ENCODE results near the gene MFAP4. TPM values are rescaled to one million over a fixed set of nuclear protein-coding genes. Genes with fewer than 3 reads are reported as not detected.

MFAP4 gene
- total RNA-seq, 1 experiment from 2014 or later, result 0.52 TPM

- TF ChIP-seq, protein P1, sequence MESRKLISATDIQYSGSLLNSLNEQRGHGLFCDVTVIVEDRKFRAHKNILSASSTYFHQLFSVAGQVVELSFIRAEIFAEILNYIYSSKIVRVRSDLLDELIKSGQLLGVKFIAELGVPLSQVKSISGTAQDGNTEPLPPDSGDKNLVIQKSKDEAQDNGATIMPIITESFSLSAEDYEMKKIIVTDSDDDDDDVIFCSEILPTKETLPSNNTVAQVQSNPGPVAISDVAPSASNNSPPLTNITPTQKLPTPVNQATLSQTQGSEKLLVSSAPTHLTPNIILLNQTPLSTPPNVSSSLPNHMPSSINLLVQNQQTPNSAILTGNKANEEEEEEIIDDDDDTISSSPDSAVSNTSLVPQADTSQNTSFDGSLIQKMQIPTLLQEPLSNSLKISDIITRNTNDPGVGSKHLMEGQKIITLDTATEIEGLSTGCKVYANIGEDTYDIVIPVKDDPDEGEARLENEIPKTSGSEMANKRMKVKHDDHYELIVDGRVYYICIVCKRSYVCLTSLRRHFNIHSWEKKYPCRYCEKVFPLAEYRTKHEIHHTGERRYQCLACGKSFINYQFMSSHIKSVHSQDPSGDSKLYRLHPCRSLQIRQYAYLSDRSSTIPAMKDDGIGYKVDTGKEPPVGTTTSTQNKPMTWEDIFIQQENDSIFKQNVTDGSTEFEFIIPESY (IDR thresholded peaks at IDR 0.05; ENCODE audit: extremely low read depth, insufficient replicate concordance, low read length), result no peak
- TF ChIP-seq, protein P2, sequence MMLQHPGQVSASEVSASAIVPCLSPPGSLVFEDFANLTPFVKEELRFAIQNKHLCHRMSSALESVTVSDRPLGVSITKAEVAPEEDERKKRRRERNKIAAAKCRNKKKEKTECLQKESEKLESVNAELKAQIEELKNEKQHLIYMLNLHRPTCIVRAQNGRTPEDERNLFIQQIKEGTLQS (IDR thresholded peaks at IDR 0.05), result no peak
- no peak for TF ChIP-seq FOSL1 (IDR thresholded peaks at IDR 0.05; ENCODE audit: low read depth)
These were observed 39.6 kb upstream of the MFAP4 start (continued) for GRCh38 chr17:19426631-19427030.

- H2AFZ ChIP-seq (ENCODE audit: low read depth, low read length, poor library complexity, severe bottlenecking), result no peak overlapping the region
- ChIA-PET CTCF (no interaction called here), RAD21 (ENCODE audit: low non-redundant PET in 1 of 2, low total read pairs in 2 of 2, uncharacterized antibody in 2 of 2, unreplicated experiment in 2 of 2) (no interaction called here), POLR2A (no interaction called here)
- BruUV-seq (replicated peaks), result no TSS peak
- ATAC-seq (no peak), DNase-seq (ENCODE audit: low read depth, low spot score) (no peak)
- intact Hi-C loops (cut with micrococcal nuclease), result no loop called here
- H3K27ac ChIP-seq (ENCODE audit: low read depth, low read length), result no peak overlapping the region
- H3K36me3 ChIP-seq (ENCODE audit: control insufficient read depth in 1 of 2, insufficient read depth in 2 of 2, low read length in 2 of 2), result no peaks in the 10 kb centered on the region
- H3K4me2 ChIP-seq (ENCODE audit: low read length), result no peak overlapping the region
- no peak overlapping the region for H3K9ac ChIP-seq (ENCODE audit: low read length)
- H3K9me2 ChIP-seq (ENCODE audit: insufficient read depth), result no peaks in the 10 kb centered on the region
- TF ChIP-seq, protein P2 (IDR thresholded peaks at IDR 0.05), result no peak
- no peak for TF ChIP-seq YY1 (IDR thresholded peaks at IDR 0.05; ENCODE audit: extremely low read depth, insufficient replicate concordance, low read depth, low read length)
- TF ChIP-seq SIN3A (IDR thresholded peaks at IDR 0.05; ENCODE audit: low read depth), result no peak
- TF ChIP-seq ZNF274 (IDR thresholded peaks at IDR 0.05; ENCODE audit: low read depth, low read length), result no peak
- TF ChIP-seq EZH2 (IDR thresholded peaks at IDR 0.05), result no peak
- no peak for TF ChIP-seq JUND (IDR thresholded peaks at IDR 0.05)
- no peak for TF ChIP-seq EZH2phosphoT487 (IDR thresholded peaks at IDR 0.05; ENCODE audit: borderline replicate concordance)
- H3K4me3 ChIP-seq (replicated peaks in 1 of 2; ENCODE audit: low read depth in 1 of 2, low read length in 2 of 2), result no peak overlapping the region
- H3K4me1 ChIP-seq (ENCODE audit: control insufficient read depth in 1 of 2, insufficient read depth in 2 of 2, low read length in 2 of 2), result no peaks in the 10 kb centered on the region
- H4K20me1 ChIP-seq (ENCODE audit: insufficient read depth), result no peaks in the 10 kb centered on the region
- H3K79me2 ChIP-seq (ENCODE audit: insufficient read depth, low read length), result no peaks in the 10 kb centered on the region
- H3K27me3 ChIP-seq (ENCODE audit: insufficient read depth, low read length), result no peaks in the 10 kb centered on the region
- H3K9me3 ChIP-seq (ENCODE audit: control insufficient read depth in 1 of 2, insufficient read depth in 1 of 2, low read depth in 1 of 2, low read length in 2 of 2), result no peaks in the 10 kb centered on the region
These were observed 38.2 kb upstream of the MFAP4 start for GRCh38 chr17:19424934-19425868.
